Aorta (tissue), 5 donors: ENCODE measurements around the gene RGS6. TPM values are rescaled to one million over a fixed set of nuclear protein-coding genes. Genes with fewer than 3 reads are reported as not detected.

ENCODE experiments used
- ATAC-seq: fragments of 200-7000 bp; cut with Tn5 transposase; one replicate; pipeline ENCODE4 v1.9.1; 2022; ENCODE audit warnings: moderate library complexity; ENCODE audit not compliant: low FRiP score
- DNase-seq, 2 donors: peaks; one replicate each; pipeline ENCODE4 v3.0.0-alpha.2; 2020
- H3K27ac ChIP-seq, 2 donors: one replicate each; pipeline ENCODE4 v1.5.1; 2013; ENCODE audit warnings: low read length in 2 of 2, mild to moderate bottlenecking in 2 of 2, moderate library complexity in 2 of 2, control low read depth in 1 of 2, inconsistent platforms in 1 of 2, low read depth in 1 of 2
- H3K27me3 ChIP-seq, 2 donors: one replicate each; pipeline ENCODE4 v1.6.1; 2013; ENCODE audit warnings: control low read depth in 1 of 2, low read length in 1 of 2, mild to moderate bottlenecking in 1 of 2, moderate library complexity in 1 of 2; ENCODE audit not compliant: insufficient read depth in 2 of 2, control insufficient read depth in 1 of 2
- H3K36me3 ChIP-seq, 2 donors: one replicate each; pipeline ENCODE4 v1.6.1; 2013; ENCODE audit warnings: control low read depth in 1 of 2, low read length in 1 of 2, mild to moderate bottlenecking in 1 of 2; ENCODE audit not compliant: insufficient read depth in 2 of 2, control insufficient read depth in 1 of 2
- H3K4me1 ChIP-seq, 2 donors: one replicate each; pipeline ENCODE4 v1.6.1; 2013; ENCODE audit warnings: low read length in 2 of 2, control low read depth in 1 of 2, mild to moderate bottlenecking in 1 of 2, moderate library complexity in 1 of 2; ENCODE audit not compliant: insufficient read depth in 2 of 2, control insufficient read depth in 1 of 2
- H3K4me3 ChIP-seq, 2 donors: one replicate each; pipeline ENCODE4 v1.5.1; 2013; ENCODE audit warnings: low read length in 2 of 2, control low read depth in 1 of 2, mild to moderate bottlenecking in 1 of 2
- H3K9me3 ChIP-seq: one replicate; pipeline ENCODE4 v1.6.1; 2013; ENCODE audit warnings: mild to moderate bottlenecking, low read length; ENCODE audit not compliant: control insufficient read depth
- WGBS, 2 donors: extraction: QIAGEN DNeasy Blood & Tissue Kit; methylation state at CpG; one replicate each; pipeline ENCODE4 v1.1.7; 2013; 5-methylcytosine and 5-hydroxymethylcytosine counted together
- intact Hi-C, 2 donors: fragments of 100-400 bp; cut with DNase I; formaldehyde crosslinking; loops; one replicate each; pipeline versions ENCODE4 v1.14.2 to v1.15.0; 2022
- polyA plus RNA-seq, 2 donors: library from polyadenylated mRNA; stranded (reverse); fragments of 200-250 nt; gene quantifications; one replicate each; pipeline ENCODE4 v1.2.3, GENCODE V29; 2013
- total RNA-seq, 2 donors: library from RNA; stranded (reverse); fragmentation: NEBNext Ultra II Directional; extraction: Animal tissue kit (Norgen Biotek cat#: 25700); gene quantifications; one replicate each; pipeline ENCODE4 v1.2.1, GENCODE V29; 2021
- donor health status: healthy with polysubstance abuse.
- donor health status: Bipolar disorder and iron deficiency.
- donor health status: DM: no; HTN: no; CAD: no.
- donor health status: DM: no; HTN: no; CAD: no.
- donor health status: DM: yes; HTN: yes; CAD: no.

Gene RGS6
- total and polyA plus RNA-seq, 4 donors = 0.05 to 2.0 (median 1.8) TPM; not detected in 1

DNA sequence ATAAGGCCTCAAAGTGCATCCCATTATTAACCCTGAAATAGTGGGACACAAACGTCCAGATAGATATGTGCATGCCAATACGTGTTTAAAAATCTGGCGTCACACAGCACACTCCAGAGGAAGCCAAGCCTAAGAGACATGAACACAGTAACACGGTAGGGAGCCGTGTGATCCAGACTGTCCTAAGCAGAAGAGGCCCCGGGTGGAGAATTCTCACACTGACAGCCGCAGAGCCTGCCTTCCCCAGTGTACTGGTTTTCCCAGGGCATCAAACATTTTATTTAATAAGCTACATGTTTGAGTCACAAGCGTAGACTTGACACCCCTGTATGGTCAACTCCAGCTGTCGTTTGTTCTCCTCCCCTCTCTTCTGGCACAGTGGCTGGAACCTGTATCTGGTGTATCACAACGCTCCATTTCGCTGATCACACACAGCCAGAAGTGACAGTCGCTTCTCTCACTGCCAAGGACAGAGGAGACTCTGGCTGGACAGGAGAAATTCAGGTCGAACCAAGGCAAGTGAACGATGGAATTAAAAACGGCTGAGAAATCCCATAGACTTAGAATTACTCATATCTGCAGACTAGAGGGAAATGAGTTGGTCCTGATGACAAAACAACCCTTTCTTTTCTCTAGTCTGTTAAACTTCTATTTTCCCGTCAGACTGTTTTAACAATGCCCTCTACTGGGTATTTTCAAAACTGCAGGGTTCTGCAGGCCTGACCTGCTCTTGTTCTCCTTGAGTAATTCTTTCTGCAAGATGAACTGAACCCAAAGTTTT lies 359.9 kb downstream of the RGS6 start:
- WGBS, 2 donors = 47 to 48% methylated on average over 16 of the region's 16 CpGs
- no peak overlapping the region for H3K4me3 ChIP-seq
- peaks cover 1% of the 10 kb centered on the region for H3K9me3 ChIP-seq
- intact Hi-C loops = loop anchor here (2.0 to 10.0 kb wide), 4 partner anchors 267 to 1155 kb away; partner anchors contain the start of gene RGS6 (in 1 of the 2)
- peak; percentile 62 for ATAC-seq
- H3K4me1 ChIP-seq = no peaks in the 10 kb centered on the region
- H3K27me3 ChIP-seq = no peaks in the 10 kb centered on the region
- no peak for DNase-seq
- no peaks in the 10 kb centered on the region for H3K36me3 ChIP-seq
- no peak overlapping the region for H3K27ac ChIP-seq

DNA sequence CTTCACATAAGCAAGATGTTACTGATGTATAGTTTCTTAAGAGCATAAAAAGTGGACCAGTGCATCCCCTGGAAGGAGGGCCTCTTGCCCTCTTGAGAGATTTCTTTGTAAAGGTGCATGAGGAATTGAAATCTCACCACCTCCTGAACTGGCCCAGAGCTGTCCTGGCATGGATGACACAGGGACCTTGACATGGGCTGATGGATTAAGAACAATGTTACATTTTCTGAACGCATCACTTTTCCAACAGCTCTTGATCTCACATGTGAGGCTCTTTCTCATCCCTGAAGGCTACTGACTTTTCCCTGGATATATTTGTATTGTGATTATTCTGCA lies 360.4 kb downstream of the RGS6 start:
- no peak overlapping the region for H3K4me3 ChIP-seq
- intact Hi-C loops = loop anchor here (2.0 to 10.0 kb wide), 4 partner anchors 268 to 1155 kb away; partner anchors contain the start of gene RGS6 (in 1 of the 2)

DNA sequence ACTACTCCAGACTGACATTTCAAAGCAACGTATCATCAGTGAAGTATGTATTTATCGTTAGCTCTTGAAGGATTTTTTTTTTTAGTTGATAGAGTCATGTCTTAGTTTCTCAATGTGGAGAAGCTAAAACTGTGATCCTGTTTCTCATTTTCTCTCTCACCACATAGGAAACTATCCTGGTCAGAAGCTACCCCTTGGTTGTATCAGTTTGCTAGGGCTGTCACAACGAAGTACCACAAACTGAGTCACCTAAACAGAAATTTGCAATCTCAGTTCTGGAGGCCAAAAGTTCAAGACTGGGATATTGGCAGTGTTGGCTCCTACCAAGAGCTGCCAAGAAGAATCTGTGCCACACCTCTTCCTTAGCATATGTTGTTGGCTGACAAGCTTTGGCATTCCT lies 369.1 kb downstream of the RGS6 start:
- H3K4me3 ChIP-seq = no peak overlapping the region

More for the DNA sequence above, 360.4 kb downstream of the RGS6 start:
- WGBS, 2 donors = 33 to 39% methylated on average over 1 of the region's 1 CpG
- no peaks in the 10 kb centered on the region for H3K36me3 ChIP-seq
- no peak overlapping the region for H3K27ac ChIP-seq
- H3K4me1 ChIP-seq = no peaks in the 10 kb centered on the region
- no peak for DNase-seq
- peak; percentile 41 for ATAC-seq
- no peaks in the 10 kb centered on the region for H3K27me3 ChIP-seq
- H3K9me3 ChIP-seq = peaks cover 1% of the 10 kb centered on the region

DNA sequence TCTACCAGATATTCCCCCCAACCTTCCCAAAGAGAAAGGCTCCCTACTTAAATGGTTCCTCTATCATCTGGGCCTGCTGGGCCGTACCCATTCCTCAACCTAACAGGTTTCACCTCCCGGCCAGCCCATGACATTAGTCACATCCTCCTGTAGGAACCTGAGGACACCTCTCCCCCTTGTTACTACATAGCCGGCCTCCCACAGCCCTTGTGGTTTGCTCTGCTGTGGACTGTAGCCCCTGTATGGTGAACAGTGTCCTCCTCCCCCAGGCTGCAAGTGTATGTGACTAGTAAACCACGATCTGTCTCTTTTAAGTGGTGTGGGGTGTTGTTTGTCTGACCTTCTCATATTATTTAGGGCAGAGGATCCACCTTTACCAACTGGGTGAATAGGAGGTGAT lies 371.7 kb downstream of the RGS6 start:
- H3K9me3 ChIP-seq = peaks cover 1% of the 10 kb centered on the region
- DNase-seq (no peak), ATAC-seq (no peak)
- intact Hi-C loops = no loop called here
- 78 to 89% methylated on average over 4 of the region's 4 CpGs for WGBS, 2 donors
- H3K27ac ChIP-seq = no peak overlapping the region
- no peaks in the 10 kb centered on the region for H3K36me3 ChIP-seq
- no peaks in the 10 kb centered on the region for H3K4me1 ChIP-seq
- no peak overlapping the region for H3K4me3 ChIP-seq
- H3K27me3 ChIP-seq = no peaks in the 10 kb centered on the region

More for the DNA sequence above, 369.1 kb downstream of the RGS6 start:
- 81 to 83% methylated on average over 3 of the region's 3 CpGs for WGBS, 2 donors
- no peaks in the 10 kb centered on the region for H3K27me3 ChIP-seq
- no peaks in the 10 kb centered on the region for H3K36me3 ChIP-seq
- no peak for ATAC-seq
- intact Hi-C loops = no loop called here
- no peak for DNase-seq
- H3K9me3 ChIP-seq = peaks cover 1% of the 10 kb centered on the region
- H3K27ac ChIP-seq = no peak overlapping the region
- H3K4me1 ChIP-seq = no peaks in the 10 kb centered on the region

DNA sequence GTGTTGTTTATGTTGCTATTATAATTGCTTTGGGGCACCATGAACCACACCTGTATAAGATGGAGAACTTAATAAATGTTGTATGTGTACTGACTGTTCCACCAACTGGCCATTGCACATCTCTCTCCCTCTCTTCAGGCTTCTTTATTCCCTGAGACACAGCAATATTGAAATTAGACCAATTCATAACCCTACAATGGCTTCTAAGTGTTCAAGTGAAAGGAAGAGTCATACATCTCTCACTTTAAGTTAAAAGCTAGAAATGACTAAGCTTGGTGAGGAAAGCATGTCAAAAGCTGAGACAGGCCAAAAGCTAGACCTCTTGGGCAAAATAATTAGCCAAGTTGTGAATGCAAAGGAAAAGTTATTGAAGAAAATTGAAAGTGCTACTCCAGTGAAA lies 373.3 kb downstream of the RGS6 start:
- no peak for ATAC-seq
- intact Hi-C loops = no loop called here
- H3K27ac ChIP-seq = no peak overlapping the region
- no peaks in the 10 kb centered on the region for H3K27me3 ChIP-seq
- DNase-seq = no peak
- H3K4me1 ChIP-seq = peaks cover 0 to 1% of the 10 kb centered on the region in 2 donors
- no peaks in the 10 kb centered on the region for H3K36me3 ChIP-seq
- peaks cover 1% of the 10 kb centered on the region for H3K9me3 ChIP-seq
- no peak overlapping the region for H3K4me3 ChIP-seq

DNA sequence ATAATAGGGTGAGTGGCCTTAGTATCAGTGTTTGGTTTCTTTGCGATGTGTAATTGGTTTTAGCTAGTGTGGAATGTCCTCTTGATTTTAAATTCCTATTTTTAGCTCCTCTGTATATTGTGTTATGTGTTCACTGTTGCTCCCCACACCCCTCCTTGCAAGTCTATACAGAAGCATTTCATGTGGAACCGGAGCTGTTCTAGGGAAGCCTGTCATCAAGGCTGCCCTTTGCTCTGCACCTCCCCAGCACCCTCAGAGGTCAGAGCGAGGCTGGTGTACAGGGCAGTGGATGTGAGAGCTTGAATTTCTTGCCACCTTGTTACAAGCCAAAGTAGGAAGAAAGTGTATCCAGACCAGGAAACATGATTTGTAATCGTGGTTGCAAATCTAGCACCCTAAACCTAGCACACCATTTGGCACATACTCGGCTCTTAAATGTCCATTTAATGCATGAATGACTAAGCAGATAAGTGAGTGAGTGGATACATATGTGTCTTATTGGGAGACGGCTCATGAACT lies 376.8 kb downstream of the RGS6 start:
- intact Hi-C loops = no loop called here
- H3K27me3 ChIP-seq = peaks cover 0 to under 1% of the 10 kb centered on the region in 2 donors
- no peaks in the 10 kb centered on the region for H3K36me3 ChIP-seq
- no peak overlapping the region for H3K27ac ChIP-seq
- H3K9me3 ChIP-seq = peaks cover under 1% of the 10 kb centered on the region
- ATAC-seq = no peak
- WGBS, 2 donors = 69 to 78% methylated on average over 6 of the region's 6 CpGs
- H3K4me1 ChIP-seq = peaks cover 0 to 8% of the 10 kb centered on the region in 2 donors
- DNase-seq = no peak
- H3K4me3 ChIP-seq = no peak overlapping the region

DNA sequence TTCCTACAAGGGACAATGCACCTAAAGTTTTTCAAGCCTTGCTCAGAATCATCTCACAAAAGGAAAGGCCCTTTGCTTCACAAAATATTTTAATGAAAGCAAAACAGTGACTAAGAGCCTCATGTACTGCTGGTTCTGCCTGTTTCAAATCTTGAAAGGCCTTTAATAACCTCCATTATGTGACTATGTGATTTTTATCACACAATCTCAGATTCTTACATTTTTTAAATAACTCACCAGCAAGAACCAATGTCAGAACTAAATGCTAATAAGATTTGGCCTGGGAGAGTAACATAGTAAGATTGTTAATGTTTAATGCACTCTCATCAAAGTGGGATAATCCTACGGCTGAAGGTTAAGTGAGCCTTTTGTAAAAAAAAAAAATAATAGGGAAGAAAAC lies 378.9 kb downstream of the RGS6 start:
- Histone ChIP-seq H3K36me3 (no peaks in the 10 kb centered on the region), H3K9me3 (peaks cover 2% of the 10 kb centered on the region), H3K4me3 (no peak overlapping the region), H3K27ac (no peak overlapping the region), H3K27me3 (peaks cover 0 to 4% of the 10 kb centered on the region in 2 donors), H3K4me1 (peaks cover 0 to 8% of the 10 kb centered on the region in 2 donors)
- DNase-seq (no peak), ATAC-seq (no peak)
- WGBS, 2 donors = 94 to 100% methylated on average over 1 of the region's 1 CpG
- intact Hi-C loops = no loop called here

DNA sequence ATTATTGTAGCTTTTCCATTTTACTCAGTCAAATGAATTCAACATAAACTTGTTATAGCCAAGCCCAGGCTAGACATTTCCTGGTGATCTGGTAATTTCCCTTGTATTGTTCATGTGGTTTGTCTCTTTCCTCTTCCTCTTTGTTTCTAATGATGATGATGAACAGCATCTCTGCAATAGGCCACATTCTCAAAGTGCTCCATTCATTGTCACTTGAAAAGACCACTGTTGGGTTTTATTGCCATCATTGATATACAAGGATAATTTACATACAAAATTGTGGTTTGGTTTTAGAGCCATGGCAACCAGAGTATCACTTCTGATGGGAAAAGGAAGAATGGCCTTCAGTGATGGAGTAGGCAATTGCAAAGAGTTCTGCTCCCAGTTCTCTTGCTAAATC lies 379.3 kb downstream of the RGS6 start:
- no peak overlapping the region for H3K27ac ChIP-seq
- peaks cover 2% of the 10 kb centered on the region for H3K9me3 ChIP-seq
- no peaks in the 10 kb centered on the region for H3K36me3 ChIP-seq
- H3K27me3 ChIP-seq = peaks cover 0 to 4% of the 10 kb centered on the region in 2 donors
- DNase-seq = no peak
- no peak for ATAC-seq
- H3K4me3 ChIP-seq = no peak overlapping the region
- H3K4me1 ChIP-seq = peaks cover 0 to 8% of the 10 kb centered on the region in 2 donors
- intact Hi-C loops = no loop called here

DNA sequence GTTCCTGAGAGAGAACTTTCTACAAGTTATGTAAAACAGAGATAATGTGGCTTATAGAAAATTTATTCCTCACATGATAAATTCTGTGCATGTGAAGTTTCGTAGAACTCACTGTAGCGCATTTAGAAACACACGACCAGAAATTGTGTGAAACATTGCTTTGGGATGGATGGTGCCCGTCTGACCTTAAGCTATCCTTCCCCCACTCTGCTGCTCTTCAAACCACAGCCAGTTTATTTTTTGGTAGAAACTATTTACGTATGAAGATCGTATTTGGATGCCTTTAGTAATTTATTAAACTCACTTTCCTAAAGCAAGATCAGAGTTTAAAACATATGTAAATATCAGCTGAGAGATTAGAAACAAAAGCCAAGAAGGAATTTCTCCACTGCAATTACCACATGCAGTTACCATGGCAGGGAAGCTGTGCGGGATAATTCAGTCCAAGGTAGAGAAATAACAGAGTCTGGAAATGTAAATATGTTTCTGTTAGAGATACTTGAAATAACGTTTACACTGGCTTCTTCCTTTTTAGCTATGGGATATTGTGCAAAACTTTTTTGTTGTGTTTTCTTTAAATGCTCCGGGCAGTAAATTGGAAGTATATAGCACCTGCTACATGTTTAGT lies 382.7 kb downstream of the RGS6 start:
- H3K4me1 ChIP-seq = peaks cover 0 to 8% of the 10 kb centered on the region in 2 donors
- H3K27me3 ChIP-seq = peaks cover 0 to 4% of the 10 kb centered on the region in 2 donors
- DNase-seq (no peak), ATAC-seq (no peak)
- H3K9me3 ChIP-seq = peaks cover 2% of the 10 kb centered on the region
- no peaks in the 10 kb centered on the region for H3K36me3 ChIP-seq
- 39 to 46% methylated on average over 9 of the region's 9 CpGs for WGBS, 2 donors
- no peak overlapping the region for H3K4me3 ChIP-seq
- H3K27ac ChIP-seq = no peak overlapping the region
- intact Hi-C loops = no loop called here
